Activated CD4-positive, alpha-beta memory T cell treated with anti-CD3 and anti-CD28 coated beads for 36 hours (primary cell): ENCODE results near the gene MS4A2. TPM values are rescaled to one million over a fixed set of nuclear protein-coding genes. Genes with fewer than 3 reads are reported as not detected.

Source experiments
- CTCF ChIA-PET: fragments of 350-600 bp; sonication (Branson Sonifier 250); formaldehyde crosslinking; loops from one replicate; lab custom pipeline; 2021; ENCODE audit warnings: antibody characterized with exemption, inconsistent platforms; lab: Charles Lee
- POLR2A ChIA-PET: fragments of 350-600 bp; sonication (Branson Sonifier 250); formaldehyde crosslinking; loops from one replicate; lab custom pipeline; 2021; ENCODE audit warnings: antibody characterized with exemption; lab: Charles Lee
- DNase-seq: peaks from one replicate; pipeline ENCODE4 v3.0.0-alpha.2; 2020
- H3K27ac Mint-ChIP-seq: one replicate; pipeline ENCODE4 v1.8.0; 2021; ENCODE audit warnings: mixed read lengths
- H3K27me3 Mint-ChIP-seq: one replicate; pipeline ENCODE4 v1.8.0; 2021; ENCODE audit warnings: mixed read lengths
- H3K36me3 Mint-ChIP-seq: one replicate; pipeline ENCODE4 v1.8.0; 2021; ENCODE audit warnings: mixed read lengths
- H3K4me1 Mint-ChIP-seq: one replicate; pipeline ENCODE4 v1.8.0; 2021; ENCODE audit warnings: low read depth, mixed read lengths
- H3K4me3 Mint-ChIP-seq: one replicate; pipeline ENCODE4 v1.8.0; 2021; ENCODE audit warnings: mild to moderate bottlenecking, mixed read lengths
- H3K9me3 Mint-ChIP-seq: one replicate; pipeline ENCODE4 v1.8.0; 2021; ENCODE audit warnings: mixed read lengths
- intact Hi-C: fragments of 100-400 bp; cut with micrococcal nuclease; formaldehyde crosslinking; loops from one replicate; pipeline ENCODE4 v1.15.1; 2023
- total RNA-seq, 2 experiments: library from RNA; stranded (reverse); gene quantifications; one replicate each; pipeline ENCODE4 v1.2.3, GENCODE V29; 2021

The MS4A2 gene
- total RNA-seq, 2 experiments from 2014 or later = not detected

GRCh38 chr11:60130496-60130895 is 42.0 kb downstream of the MS4A2 start:
- ChIA-PET POLR2A (no interaction called here), CTCF (no interaction called here)
- H3K4me3 Mint-ChIP-seq = no peak overlapping the region
- H3K36me3 Mint-ChIP-seq = no peaks in the 10 kb centered on the region
- intact Hi-C loops = loop anchor here (1.0 to 5.0 kb wide), 2 partner anchors 308 to 376 kb away; no protein-coding TSS in a partner anchor
- no peak for DNase-seq
- peaks cover 5% of the 10 kb centered on the region for H3K27me3 Mint-ChIP-seq
- H3K4me1 Mint-ChIP-seq = no peaks in the 10 kb centered on the region
- peaks cover 4% of the 10 kb centered on the region for H3K9me3 Mint-ChIP-seq
- H3K27ac Mint-ChIP-seq = no peak overlapping the region

- Mint-ChIP-seq H3K9me3 (peaks cover 4% of the 10 kb centered on the region), H3K27ac (no peak overlapping the region), H3K27me3 (peaks cover 5% of the 10 kb centered on the region), H3K36me3 (no peaks in the 10 kb centered on the region), H3K4me3 (no peak overlapping the region), H3K4me1 (no peaks in the 10 kb centered on the region)
- DNase-seq = no peak
- CTCF ChIA-PET = no interaction called here
- intact Hi-C loops = loop anchor here (5.0 kb wide), 1 partner anchor 310 kb away; no protein-coding TSS in a partner anchor
- POLR2A ChIA-PET = no interaction called here
Measured at GRCh38 chr11:60131912-60132311, 43.4 kb downstream of the MS4A2 start.

- Mint-ChIP-seq H3K27ac (no peak overlapping the region), H3K9me3 (peaks cover 6% of the 10 kb centered on the region), H3K36me3 (no peaks in the 10 kb centered on the region), H3K4me3 (no peak overlapping the region), H3K27me3 (peaks cover 6% of the 10 kb centered on the region), H3K4me1 (no peaks in the 10 kb centered on the region)
- CTCF ChIA-PET = no interaction called here
- intact Hi-C loops = loop anchor here (5.0 kb wide), 1 partner anchor 312 kb away; no protein-coding TSS in a partner anchor
- POLR2A ChIA-PET = no interaction called here
- DNase-seq = no peak
Measured at GRCh38 chr11:60133917-60134316, 45.5 kb downstream of the MS4A2 start.

- ChIA-PET POLR2A (no interaction called here), CTCF (no interaction called here)
- peaks cover under 1% of the 10 kb centered on the region for H3K27me3 Mint-ChIP-seq
- H3K4me3 Mint-ChIP-seq = no peak overlapping the region
- no peak for DNase-seq
- H3K36me3 Mint-ChIP-seq = no peaks in the 10 kb centered on the region
- no peak overlapping the region for H3K27ac Mint-ChIP-seq
- intact Hi-C loops = no loop called here
- H3K9me3 Mint-ChIP-seq = no peaks in the 10 kb centered on the region
- peaks cover 5% of the 10 kb centered on the region for H3K4me1 Mint-ChIP-seq
Measured at GRCh38 chr11:60143768-60144167, 55.3 kb downstream of the MS4A2 start.

GRCh38 chr11:60145677-60146076 is 57.2 kb downstream of the MS4A2 start:
- Mint-ChIP-seq H3K27ac (no peak overlapping the region), H3K4me1 (peaks cover 5% of the 10 kb centered on the region), H3K9me3 (no peaks in the 10 kb centered on the region), H3K36me3 (no peaks in the 10 kb centered on the region), H3K4me3 (no peak overlapping the region), H3K27me3 (no peaks in the 10 kb centered on the region)
- intact Hi-C loops = no loop called here
- ChIA-PET POLR2A (no interaction called here), CTCF (interaction anchor here (1.0 kb wide), 1 partner anchor 51 kb away, joined by 3 read pairs; no protein-coding TSS in a partner anchor)
- no peak for DNase-seq

Other genes with a start within 250 kb of the MS4A2 start
- gene CBLIF, start 243.2 kb upstream of the MS4A2 start, total RNA-seq = not detected
- not detected for gene TCN1, start 222.2 kb upstream of the MS4A2 start, total RNA-seq
- not detected for gene OOSP3, start 209.9 kb upstream of the MS4A2 start, total RNA-seq
- not detected for gene OOSP1, start 150.2 kb upstream of the MS4A2 start, total RNA-seq
- not detected for gene OOSP4A, start 124.6 kb upstream of the MS4A2 start, total RNA-seq
- not detected for gene OOSP4B, start 71.5 kb upstream of the MS4A2 start, total RNA-seq
- gene OOSP2, start 48.3 kb upstream of the MS4A2 start, total RNA-seq = not detected
- not detected for gene MS4A3, start 32.0 kb upstream of the MS4A2 start, total RNA-seq
- not detected for gene MS4A6A, start 94.4 kb downstream of the MS4A2 start, total RNA-seq
- gene MS4A4E, start 154.5 kb downstream of the MS4A2 start, total RNA-seq = not detected
- gene MS4A4A, start 192.0 kb downstream of the MS4A2 start, total RNA-seq = not detected
- not detected for gene MS4A6E, start 238.6 kb downstream of the MS4A2 start, total RNA-seq